ENCODE measurements around the gene KSR1.

GRCh38 chr17:27430383-27430840 is 25.8 kb upstream of the KSR1 start:
- TF ChIP-seq, protein P1, sequence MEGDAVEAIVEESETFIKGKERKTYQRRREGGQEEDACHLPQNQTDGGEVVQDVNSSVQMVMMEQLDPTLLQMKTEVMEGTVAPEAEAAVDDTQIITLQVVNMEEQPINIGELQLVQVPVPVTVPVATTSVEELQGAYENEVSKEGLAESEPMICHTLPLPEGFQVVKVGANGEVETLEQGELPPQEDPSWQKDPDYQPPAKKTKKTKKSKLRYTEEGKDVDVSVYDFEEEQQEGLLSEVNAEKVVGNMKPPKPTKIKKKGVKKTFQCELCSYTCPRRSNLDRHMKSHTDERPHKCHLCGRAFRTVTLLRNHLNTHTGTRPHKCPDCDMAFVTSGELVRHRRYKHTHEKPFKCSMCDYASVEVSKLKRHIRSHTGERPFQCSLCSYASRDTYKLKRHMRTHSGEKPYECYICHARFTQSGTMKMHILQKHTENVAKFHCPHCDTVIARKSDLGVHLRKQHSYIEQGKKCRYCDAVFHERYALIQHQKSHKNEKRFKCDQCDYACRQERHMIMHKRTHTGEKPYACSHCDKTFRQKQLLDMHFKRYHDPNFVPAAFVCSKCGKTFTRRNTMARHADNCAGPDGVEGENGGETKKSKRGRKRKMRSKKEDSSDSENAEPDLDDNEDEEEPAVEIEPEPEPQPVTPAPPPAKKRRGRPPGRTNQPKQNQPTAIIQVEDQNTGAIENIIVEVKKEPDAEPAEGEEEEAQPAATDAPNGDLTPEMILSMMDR (IDR thresholded peaks at IDR 0.05): no peak
- TF ChIP-seq POLR2A (IDR thresholded peaks at IDR 0.05) (no peak), POLR2AphosphoS5 (IDR thresholded peaks at IDR 0.05) (no peak)

All from upper lobe of left lung (tissue), 4 donors.